Stimulated activated CD4-positive, alpha-beta T cell treated with anti-CD3 and anti-CD28 coated beads, Interleukin-4, amount 100 ng/mL, for 24 hours (primary cell): Measurements from ENCODE around the gene NOVA2.

ENCODE experiments used
- DNase-seq: peaks from one replicate; pipeline ENCODE4 v3.0.0-alpha.2; 2020

NOVA2 gene

GRCh38 chr19:45960595-45961235, 12.9 kb downstream of the NOVA2 start:
- DNase-seq: no peak

- DNase-seq: no peak
Measured at GRCh38 chr19:45959517-45960025, 14.1 kb downstream of the NOVA2 start.

- no peak for DNase-seq
Measured at GRCh38 chr19:45958769-45959516, 14.7 kb downstream of the NOVA2 start.

DNA sequence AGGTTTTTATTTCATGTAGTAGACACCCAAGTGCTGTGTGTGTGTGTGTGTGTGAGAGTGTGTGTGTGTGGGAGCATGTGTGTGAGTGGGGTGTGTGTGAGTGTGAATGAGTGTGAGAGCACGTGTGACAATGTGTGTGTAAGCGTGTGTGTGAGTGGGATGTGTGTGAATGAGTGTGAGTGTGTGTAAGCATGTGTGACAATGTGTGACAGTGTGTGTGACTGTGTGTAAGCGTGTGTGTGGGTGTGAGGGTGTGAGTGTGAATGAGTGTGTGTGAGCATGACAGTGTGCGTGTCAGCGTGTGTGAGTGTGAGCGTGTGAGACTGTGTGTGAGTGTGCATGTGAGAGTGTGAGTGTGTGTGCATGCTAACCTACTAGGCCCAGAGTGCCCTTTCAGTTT, 15.3 kb downstream of the NOVA2 start:
- no peak for DNase-seq

DNA sequence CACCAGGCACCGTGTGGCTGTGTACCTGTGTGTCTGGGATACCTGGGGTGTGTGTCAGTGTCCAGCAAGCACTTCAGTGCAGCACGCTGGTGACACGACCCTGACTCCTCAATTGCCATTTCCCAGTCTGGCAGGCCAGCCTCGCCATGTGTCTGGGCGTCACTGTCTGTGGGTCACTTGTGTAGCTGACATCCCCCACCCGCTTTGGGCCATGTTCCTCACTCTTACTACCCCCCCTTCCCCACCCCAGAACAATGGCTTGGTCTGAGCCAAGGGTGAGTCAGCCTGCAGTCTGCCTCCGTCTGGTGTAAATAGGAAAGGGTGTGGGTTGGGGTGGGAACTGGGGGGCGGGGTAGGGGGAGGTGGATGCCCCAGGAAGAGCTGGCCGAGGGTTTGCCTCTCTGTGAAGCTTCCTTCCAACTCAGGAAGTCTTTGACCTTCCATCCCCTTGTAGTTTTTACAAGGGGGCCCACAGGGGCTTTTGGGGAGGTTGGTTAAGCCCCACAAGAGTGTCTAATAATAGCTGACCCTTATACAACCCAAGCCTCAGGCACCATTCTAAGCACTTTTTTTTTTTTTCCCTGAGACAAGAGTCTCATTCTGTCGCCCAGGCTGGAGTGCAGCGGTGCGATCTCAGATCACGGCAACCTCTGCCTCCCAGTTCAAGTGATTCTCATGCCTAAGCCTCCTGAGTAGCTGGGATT, 17.6 kb downstream of the NOVA2 start:
- DNase-seq: no peak

- no peak for DNase-seq
Measured at GRCh38 chr19:45954156-45954555, 19.5 kb downstream of the NOVA2 start.

DNA sequence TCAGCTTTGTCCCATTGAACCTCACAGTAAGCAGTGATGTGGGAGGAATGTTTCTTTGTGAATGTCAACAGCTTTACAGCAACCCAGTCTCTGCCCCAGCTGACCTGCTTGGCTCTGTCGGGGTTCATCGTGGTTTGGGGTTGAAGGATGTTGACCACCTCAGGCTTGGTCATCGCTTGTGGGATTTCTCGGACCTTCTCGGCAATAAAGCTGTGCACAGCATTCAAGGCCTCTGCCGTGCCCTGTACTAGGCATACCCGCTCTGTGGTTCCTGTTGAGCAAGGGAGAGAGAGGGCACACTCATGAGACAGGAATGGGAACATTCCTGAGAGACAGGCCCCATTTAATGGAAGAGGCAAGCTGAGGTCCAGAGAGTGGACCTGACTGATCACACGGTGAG, 20.0 kb downstream of the NOVA2 start:
- DNase-seq: no peak

DNA sequence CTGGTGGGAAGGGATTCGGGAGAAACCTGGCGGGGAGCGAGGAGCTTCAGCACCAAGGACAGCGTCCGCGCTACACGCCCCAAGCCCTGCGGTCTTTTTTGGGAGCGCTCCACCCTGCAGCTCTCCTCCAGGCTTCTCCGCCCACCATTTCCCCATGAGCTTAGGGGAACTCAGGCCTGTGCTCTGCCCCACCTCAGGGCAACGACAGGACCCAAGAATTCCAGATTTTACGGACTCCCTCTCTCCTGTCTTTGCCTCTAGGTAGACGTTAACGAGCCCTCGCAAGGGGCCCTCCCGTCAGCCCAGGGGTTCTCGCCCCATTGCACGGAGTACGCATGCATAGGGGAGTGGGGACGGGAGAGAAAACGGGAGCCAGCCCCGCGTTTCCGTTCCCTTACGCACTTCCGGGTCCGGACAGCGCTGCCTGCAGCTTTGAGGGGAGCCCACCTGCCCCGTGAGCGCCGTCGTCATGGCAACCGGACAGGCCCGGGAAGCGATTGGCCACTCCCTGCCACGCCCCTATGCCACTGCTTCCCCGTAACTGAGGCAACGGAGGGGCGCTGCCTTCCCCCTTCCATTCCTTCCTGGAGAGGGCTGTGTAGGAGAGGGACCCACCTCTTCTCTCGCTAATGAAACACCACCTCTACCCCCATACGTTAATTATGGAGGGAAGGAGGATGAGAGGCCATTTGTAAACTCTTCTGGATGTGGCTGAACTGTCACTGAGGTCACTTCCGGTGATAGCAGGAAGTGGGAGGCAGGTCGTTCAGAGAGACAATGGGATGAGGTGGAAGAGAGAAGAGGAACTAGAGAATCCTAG, 20.8 kb downstream of the NOVA2 start:
- peak; percentile 35 for DNase-seq

GRCh38 chr19:45952341-45952685, 21.4 kb downstream of the NOVA2 start:
- no peak for DNase-seq

DNA sequence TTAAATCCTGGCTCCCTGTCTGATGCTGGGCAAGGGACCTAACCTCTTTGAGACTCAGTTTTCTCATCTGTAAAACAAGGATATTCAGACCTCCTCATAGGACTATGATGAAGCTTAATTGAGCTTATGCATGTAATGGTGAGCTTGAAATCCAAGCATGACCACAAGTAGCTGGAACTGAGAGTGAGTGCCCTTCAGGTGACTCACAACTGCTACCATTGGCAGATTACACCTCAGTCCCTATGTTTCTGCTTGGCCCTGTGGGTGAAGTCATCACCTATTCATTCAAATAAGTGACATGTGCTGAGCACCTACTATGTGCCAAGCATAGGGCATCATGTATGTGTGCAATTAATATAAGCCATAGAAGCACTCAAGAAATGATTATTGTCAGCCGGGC, 25.7 kb downstream of the NOVA2 start:
- no peak for DNase-seq

- DNase-seq: no peak
Measured at GRCh38 chr19:45940515-45940805, 33.2 kb downstream of the NOVA2 start.

DNA sequence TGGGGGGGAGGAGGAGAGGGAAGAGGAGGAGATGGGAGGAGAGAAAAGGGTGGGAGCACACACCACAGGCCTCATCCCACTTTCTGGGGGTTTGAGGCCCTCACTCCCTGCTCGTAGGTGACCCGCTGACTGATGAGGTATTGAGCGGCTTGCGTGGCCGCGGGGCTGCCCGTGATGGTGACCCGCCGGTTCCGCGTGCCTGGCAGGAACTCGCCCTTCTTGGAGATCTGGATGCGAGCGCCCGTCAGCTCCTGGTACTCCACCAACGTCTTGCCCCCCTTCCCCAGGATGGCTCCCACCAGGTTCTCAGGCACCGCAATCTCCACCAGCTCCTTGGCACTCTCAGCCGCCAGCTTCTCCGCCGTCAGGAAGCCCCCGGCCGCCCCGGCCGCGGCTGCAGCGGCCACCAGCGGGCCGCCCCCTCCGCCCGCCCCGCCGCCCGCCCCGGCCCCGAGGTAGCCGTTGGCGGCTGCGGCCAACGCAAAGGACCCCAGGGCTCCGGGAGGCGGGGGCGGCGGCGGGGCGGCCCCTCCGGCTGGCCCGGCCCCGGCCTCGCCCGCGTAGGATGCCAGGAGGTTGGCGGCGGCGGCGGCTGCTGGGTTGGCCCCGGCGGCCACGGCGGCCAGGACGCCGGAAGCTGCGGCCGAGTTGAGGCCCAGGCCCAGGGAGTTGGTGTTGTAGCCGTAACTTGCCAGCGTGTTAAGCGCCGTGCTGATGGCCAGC, 33.7 kb downstream of the NOVA2 start:
- no peak for DNase-seq

DNA sequence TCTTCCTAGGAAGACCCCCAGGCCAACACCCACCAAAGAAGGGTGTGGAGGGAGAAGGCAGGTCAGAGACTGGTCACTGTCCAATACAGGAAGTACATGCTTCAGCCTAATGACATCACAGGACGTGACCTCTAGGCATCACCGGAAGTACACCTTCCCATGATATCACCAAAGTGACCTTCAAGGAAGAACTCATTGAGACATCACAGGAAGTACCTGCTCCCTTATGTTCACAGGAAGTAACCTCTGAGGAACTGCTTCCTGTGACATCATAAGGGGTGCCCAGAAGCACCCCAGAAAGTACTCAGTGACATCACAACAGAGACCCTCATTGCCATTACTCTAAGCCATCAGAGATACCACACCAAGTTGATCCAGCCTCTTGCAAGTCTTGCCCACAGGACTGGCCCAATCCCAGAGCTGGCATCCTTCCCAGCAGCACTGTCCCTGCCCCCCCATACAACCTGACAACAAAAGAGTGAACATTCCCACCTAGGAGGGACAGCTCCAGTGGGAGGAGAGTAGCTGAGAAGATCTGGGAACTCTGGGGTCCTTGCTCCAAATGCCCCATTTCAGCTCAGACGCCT, 34.8 kb downstream of the NOVA2 start:
- no peak for DNase-seq

- DNase-seq: no peak
Measured at GRCh38 chr19:45935267-45935666, 38.4 kb downstream of the NOVA2 start.

- no peak for DNase-seq
Measured at GRCh38 chr19:45934551-45935230, 39.0 kb downstream of the NOVA2 start.

DNA sequence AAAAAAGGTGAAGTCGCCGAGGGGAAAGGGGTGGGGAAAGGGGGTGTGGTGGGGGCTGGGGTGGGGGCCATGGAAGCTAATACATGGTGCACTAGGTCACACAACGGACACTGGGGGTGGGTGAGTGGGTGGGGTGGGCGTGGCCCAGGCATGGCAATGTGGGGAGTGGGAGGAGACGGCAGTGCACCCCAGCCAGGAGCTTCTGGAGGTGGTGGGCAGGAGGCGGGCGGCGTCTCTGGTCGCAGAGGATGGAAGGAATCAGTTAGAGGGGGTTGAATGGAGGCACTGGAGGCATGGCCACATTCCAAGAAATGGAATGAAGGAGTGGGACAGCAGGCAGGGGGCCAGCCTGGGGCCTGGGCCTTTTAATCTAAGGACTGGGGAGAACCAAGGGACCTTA, 39.9 kb downstream of the NOVA2 start:
- DNase-seq: no peak

DNA sequence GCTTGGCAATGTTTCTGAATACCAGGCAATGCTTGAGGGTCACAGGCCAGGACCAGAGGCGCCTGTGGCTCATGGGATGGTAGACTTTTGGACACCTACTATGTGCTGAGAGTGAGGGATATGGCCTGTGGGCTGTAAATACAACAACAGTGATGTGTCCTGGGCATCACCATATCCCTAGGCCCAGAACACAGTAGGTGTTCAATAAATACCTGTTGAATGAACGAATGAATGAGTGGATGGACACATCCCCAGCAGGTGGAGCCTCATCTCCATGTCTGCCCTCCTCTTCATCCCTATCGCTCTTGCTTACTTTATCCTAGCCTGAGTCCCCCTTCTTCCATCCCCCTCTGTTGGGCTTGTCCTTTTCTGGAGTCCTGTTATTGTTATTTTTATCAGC, 42.6 kb downstream of the NOVA2 start:
- DNase-seq: no peak

- DNase-seq: no peak
Measured at GRCh38 chr19:45929247-45929646, 44.4 kb downstream of the NOVA2 start.

DNA sequence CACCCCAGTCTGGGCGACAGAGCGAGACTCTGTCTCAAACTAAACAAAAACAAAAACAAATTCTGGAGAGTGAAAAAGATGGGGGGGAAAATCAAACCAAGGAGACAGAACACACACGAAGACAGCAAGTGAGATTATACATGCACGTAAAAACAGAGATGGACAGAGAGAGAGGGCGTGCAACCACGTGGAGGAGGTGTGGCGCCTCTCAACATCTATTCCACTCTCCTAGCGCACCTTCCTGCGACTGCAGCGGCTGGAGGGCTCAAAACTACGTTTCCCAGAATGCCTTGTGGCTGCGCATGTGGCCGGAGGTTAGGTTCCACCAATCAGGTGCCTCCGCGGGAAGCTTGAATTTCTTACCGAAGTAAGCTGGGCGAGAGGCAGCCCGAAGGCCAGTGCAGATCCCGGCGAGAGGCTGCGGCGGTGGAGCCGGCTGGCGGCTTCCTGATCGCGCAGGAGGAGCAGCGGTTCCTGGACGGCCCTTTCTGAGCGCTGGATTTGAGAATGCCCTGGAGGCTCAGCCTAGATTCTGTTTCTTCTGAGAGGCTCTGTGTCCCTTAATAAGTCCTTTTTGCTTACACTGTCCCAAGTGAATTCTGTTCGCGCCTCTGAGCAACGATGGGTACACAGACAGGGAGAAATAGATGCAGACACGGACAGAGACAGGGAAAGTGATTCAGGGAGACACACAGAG, 46.0 kb downstream of the NOVA2 start:
- DNase-seq: peak; percentile 88

- DNase-seq: no peak
Measured at GRCh38 chr19:45924891-45925447, 48.7 kb downstream of the NOVA2 start.

DNA sequence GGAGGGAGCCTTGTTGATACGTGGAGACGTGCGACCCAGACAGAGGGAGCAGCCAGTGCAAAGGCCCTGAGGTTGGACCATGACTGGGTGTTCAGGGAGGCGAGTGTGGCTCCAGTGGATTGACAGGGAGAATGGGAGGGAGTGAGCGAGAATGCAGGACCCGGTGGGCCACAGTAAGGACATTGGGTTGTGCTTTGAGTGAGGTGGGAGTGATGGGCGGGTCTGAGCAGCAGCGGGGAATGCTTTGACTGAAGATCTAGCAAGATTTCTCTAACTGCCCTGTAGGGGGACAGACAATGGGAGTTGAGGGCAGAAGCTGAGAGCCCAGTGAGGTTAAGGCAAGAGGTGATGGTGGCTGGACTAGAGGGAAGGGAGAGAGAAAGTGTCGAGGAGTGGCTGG, 51.4 kb downstream of the NOVA2 start:
- DNase-seq: no peak
